SH-SY5Y (cell line): Measurements from ENCODE around the gene ZIK1.

Source experiments
- GATA2 ChIP-seq: IDR thresholded peaks from 2 replicates; pipeline ENCODE4 v1.6.1; 2011; ENCODE audit warnings: mild to moderate bottlenecking, low read depth, low read length
- GATA3 ChIP-seq: IDR thresholded peaks from 2 replicates; pipeline ENCODE4 v1.6.1; 2011; ENCODE audit warnings: low read depth, mild to moderate bottlenecking, low read length, moderate library complexity

The ZIK1 gene

DNA sequence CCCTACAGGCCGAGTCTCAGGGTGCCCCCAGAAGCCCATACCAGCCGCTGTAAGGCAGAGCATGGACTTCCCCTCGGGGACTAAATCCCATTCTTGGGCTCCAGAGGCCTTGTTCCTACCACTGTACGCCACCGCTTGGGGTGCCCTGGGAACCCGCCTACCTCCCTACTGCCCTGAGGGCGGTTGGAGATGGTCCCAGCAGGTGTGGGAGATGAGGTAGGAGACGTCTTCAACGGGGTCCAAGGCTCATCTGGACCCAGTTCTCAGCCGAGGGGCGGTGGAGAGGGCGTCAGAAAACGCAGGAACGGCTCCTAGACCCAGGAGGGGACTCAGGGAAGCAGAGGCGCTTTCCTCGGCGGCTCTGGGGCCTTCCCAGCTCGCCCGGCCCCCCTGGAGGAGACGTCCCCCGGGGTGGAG is 833 bp upstream of the ZIK1 start:
- no peak for TF ChIP-seq GATA3
- TF ChIP-seq GATA2: no peak

DNA sequence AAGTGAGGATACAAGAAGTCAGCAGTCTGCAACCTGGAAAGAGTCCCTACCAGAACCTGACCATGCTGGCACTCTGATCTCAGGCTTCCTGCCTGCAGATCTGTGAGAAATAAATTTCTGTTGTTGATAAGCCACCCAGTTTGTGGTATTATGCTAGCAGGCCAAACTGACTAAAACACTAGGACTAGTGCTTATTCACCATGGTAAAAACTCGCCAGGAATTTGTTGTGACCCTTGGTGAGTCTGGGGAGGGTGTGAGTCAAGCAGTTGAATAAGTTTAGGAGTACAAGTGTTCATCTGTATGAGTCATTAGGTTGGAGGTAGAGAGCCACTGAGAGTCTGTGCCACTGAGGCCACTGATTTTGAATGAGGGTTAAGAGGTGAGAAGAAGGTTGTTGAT is 3.6 kb downstream of the ZIK1 start:
- TF ChIP-seq GATA3 (no peak), GATA2 (no peak)

GRCh38 chr19:57599377-57599760 is 15.4 kb downstream of the ZIK1 start:
- no peak for TF ChIP-seq GATA2

- TF ChIP-seq GATA3 (no peak), GATA2 (no peak)
These were observed 15.9 kb downstream of the ZIK1 start, which contains the start of gene ZNF530 for GRCh38 chr19:57599761-57600383. Gene ZNF530, plus strand, starts transcription at chr19:57599885. Its CDS starts 4,461 bp downstream, at chr19:57604346.

- TF ChIP-seq GATA3: no peak
- no peak for TF ChIP-seq GATA2
These were observed 23.0 kb downstream of the ZIK1 start for GRCh38 chr19:57606931-57607330.

DNA sequence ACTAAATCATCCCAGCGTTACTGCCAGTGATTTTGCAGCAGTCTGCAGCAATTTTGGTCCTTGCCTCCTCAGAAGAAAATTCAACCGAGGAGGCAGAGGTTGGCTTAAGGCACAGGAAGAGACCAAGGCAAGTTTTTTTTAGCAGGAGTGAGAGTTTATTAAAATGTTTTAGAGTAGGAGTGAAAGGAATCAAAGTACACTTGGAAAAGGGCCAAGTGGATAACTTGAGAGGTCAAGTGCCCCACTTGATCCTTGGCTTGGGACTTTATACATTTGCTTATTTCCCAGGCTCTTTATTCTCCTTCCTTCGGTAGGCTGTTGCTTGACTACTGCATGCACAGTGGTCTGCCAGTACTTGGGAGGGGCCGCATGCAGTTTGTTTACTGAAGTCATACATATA is 27.2 kb downstream of the ZIK1 start:
- TF ChIP-seq GATA2 (no peak), GATA3 (no peak)

DNA sequence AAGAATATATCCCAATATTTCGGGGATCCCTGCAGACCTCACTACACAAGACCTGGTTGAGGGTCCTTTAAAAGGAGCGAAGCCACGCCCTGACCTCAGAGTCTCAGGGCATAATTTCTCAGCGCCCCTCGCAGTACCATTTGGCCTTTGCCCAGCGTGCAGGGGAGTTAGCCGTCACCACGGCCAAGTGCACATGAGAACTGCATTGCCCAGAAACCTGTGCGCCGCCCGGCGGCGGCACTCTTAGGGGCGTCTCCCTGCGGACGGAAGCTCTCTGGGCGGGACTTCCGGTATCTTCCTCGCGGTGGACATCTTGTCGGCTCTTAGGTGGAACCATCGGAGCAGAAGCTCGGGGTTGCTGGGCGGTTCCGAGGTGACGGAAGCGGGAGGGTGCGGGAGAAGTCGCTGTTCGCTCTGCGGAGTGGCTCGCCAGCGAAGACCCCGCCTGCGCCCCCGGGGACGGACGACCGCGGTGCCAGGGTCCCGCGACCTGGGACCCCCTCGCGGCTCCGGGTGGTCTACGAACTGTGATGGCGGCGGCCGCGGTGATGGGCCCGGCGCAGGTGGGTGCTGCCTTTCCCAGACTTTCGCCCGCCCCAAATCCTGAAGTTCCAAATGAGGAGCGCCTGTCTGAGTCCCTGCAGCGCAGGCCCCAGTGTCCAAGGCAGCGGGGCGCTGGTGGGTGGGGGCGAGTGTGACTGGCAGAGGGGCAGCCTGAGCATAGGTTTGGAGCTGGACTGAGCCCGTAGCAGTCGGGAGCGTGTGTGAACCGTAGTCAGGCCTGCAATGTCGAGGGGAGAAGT is 30.2 kb downstream of the ZIK1 start, which contains the start of gene ZNF134:
TSS of gene ZNF134 (plus strand) at position 302 of the 803 bp plus-strand sequence. CDS start 5,227 bp downstream, outside the sequence.
- TF ChIP-seq GATA2 (no peak), GATA3 (no peak)

GRCh38 chr19:57615346-57615745 is 31.4 kb downstream of the ZIK1 start:
- TF ChIP-seq GATA2: no peak
- TF ChIP-seq GATA3: no peak

GRCh38 chr19:57620673-57621348 is 36.9 kb downstream of the ZIK1 start:
- TF ChIP-seq GATA3 (no peak), GATA2 (no peak)

DNA sequence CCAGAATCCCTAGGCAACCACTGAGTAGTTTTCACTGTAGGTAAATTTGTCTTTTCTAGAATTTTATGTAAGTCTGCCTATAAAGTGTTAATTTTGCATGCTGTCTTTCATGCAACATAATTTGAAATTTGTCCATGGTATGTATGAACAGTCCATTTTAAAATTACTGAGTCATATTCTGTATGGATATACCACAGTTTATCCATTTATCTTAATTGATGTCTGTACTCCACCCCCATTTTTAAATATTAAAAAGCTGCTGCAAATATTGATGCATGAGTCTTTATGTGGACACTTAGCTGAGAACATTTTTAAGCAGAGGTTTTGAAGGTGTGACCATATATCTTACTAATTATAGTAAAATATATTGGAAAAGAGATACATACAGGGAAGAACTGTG is 39.1 kb downstream of the ZIK1 start:
- TF ChIP-seq GATA3 (no peak), GATA2 (no peak)

DNA sequence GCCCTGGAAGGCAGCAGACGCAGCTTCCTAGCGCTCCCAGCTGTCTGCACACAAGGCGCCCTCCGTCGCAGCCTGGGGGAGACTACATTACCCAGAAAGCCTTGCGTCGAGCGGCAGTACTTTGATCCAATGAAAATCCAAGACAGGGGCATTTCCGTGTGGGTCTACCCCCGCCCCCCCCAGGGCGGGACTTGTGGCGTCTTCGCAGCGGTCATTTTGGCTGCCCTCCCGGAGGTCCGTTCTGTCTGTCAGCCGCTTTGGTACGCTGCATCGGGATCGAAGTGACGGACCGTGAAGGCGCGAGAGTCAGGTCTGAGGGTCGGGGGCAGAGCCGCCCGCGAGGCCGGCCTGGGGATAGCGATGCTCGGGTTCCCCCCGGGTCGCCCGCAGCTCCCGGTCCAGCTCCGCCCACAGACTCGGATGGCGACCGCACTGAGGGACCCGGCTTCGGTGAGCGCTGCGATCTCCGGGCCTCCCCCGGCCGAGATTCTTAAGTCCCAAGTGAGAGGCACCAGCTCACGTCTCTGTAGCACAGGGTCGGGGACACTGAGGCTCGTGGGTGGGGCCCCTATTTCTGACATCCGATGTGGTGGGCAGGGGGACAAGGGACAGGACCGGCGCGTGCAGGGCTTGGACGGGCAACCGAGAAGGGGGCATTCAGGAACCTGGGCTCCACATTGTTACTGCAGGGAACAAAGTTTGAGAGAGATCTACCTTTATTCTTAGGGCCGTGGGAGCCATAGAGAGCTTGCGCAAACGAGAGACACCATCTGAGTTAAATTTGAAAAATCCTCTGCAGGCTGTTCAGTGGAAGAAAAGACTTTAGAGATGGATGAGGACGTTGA is 49.3 kb downstream of the ZIK1 start, which contains the start of gene ZNF211:
TSS of gene ZNF211 (plus strand) at position 182 of the 845 bp plus-strand sequence. CDS start at position 361, 179 bp downstream.
- TF ChIP-seq GATA3 (no peak), GATA2 (no peak)

GRCh38 chr19:57633832-57634131 is 49.8 kb downstream of the ZIK1 start:
- TF ChIP-seq GATA2 (no peak), GATA3 (no peak)

DNA sequence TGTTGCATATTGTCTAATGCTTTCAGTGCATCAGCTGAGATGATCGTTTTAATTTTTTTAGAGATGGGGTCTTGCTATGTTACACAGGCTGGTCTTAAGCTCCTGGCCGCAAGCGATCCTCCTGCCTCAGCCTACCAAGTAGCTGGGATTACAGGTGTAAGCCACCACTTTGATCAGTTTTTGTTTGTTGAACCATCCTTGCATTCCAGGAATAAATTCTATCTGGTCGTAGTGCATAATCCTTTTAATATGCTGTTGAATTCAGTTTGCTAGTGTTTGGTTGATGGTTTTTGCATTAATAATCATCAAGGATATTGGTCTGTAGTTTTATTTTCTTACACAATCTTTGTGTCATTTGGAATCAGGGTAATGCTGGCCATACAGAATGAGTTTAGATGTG is 53.4 kb downstream of the ZIK1 start:
- TF ChIP-seq GATA2: no peak
- no peak for TF ChIP-seq GATA3
